LNCaP clone FGC (cell line): ENCODE results near the gene BIN2.

ENCODE experiments used
- DNase-seq: peaks from one replicate; pipeline ENCODE4 v3.0.0-alpha.2; 2011; ENCODE audit warnings: low read depth
- H3K4me3 ChIP-seq: 2 replicates; pipeline ENCODE4 v1.5.1; 2011; ENCODE audit warnings: mild to moderate bottlenecking, low read depth, low read length, control low read depth
- CTCF ChIP-seq: IDR thresholded peaks from 2 replicates; pipeline ENCODE4 v1.5.1; 2012; ENCODE audit warnings: mild to moderate bottlenecking; ENCODE audit not compliant: control insufficient read depth, insufficient read depth; ENCODE audit errors: extremely low read depth

Gene BIN2

DNA sequence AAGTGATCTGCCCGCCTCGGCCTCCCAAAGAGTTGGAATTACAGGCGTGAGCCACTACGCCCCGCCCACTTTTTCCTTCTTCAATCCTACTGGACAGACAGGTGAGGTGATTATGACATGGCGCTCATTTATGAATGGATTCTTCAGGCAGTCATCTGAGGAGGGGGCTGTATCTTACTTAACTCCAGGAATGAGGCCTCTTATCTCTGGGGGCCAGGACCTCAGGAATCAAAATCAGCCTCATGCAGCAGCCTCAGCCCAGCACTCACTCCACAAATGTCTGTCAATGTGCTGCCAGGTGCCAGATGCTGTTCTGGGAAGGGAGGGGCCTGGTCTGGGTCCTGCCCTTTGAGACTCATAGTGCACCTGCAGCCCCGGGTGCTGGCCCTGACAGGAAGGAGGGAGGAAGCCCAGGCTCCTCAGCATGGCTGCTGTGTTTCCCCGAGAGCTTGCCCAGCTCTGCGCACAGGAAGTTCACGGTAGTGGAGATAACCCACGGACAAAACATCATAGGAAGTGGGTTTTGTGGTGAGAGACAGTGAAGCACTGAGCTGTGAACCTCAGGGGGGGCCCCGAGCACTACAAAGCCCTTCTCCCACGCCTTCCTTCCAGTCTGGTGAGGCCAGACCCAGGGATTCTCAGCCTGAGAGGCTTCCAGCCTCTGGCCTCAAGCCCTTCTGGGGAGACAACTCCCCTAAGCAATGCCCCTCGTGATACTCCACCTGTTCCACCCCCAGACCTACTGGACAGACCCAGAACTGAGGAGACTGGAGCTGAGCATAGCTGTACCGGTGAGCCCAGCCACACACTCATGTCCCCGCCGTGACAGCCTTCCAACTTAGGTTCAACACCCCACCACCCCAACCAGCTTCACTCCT lies 44.9 kb upstream of the BIN2 start:
- TF ChIP-seq CTCF, result no peak
- no peak overlapping the region for H3K4me3 ChIP-seq
- DNase-seq, result no peak

DNA sequence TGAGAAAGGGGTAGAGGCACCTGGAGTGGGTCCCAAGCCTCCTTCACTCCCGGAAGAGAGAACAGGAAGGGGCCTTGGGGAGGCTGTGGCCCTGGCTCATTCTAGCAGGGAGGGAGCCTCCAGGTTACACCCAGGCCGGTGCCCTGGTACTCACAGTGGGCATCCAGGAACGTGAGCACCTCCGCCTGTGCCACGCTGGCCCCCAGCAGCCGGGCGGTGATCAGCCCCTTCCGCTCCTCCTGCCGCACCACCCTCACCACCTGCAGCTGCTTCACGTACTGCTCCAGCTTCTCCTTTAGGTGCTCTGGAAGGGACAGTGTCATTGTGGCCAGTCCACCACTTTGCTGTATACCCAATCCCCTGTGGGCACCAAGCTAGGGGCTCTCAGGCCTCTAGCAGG lies 41.3 kb upstream of the BIN2 start:
- no peak for TF ChIP-seq CTCF
- no peak overlapping the region for H3K4me3 ChIP-seq
- DNase-seq, result no peak

- no peak for DNase-seq
- no peak for TF ChIP-seq CTCF
- H3K4me3 ChIP-seq, result no peak overlapping the region
Observed at GRCh38 chr12:51364001-51364400, 40.0 kb upstream of the BIN2 start.

GRCh38 chr12:51362747-51363342 lies 38.9 kb upstream of the BIN2 start:
- H3K4me3 ChIP-seq, result no peak overlapping the region
- no peak for TF ChIP-seq CTCF
- DNase-seq, result no peak

- no peak for TF ChIP-seq CTCF
- no peak for DNase-seq
- H3K4me3 ChIP-seq, result no peak overlapping the region
Observed at GRCh38 chr12:51362307-51362706, 38.3 kb upstream of the BIN2 start.

DNA sequence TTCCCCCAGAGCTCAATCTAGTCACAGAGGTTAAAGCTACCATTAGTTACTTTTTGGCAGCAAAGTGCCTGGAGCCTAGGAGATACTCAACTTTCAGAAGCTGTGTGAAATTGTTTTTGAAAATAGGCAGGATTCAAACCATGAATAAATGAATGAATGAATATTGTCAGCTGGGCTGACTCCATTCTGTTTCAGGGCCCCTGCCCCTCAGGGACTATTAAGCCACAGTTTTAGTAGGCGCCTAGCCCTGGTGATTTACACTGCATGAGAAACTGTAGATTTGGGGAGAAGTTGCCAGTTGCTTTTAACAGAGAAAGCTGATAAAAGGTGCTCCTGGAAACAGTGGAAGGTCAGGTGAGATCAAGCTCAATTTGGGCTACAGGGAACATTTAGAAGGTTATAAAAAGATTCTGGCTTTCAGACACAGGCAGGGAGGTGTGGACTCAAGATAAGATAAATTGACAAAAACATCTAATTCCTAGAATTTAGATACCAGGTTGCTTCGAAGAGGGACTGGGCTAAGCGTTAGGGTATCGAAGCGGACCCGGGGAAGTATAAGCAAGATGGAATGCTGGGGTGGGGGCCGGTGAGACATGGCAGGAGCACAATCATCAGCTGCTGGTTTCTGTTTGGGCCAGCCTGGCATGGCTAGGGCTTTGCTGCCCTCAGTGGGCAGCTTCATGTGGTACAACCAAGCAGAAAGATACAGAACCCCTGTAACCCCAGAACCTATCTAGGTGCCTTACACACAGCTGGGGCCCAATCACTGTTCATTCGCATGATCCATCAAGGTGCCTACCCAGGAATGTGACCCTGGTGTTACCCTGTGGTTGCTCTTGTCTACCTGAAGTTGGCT lies 37.4 kb upstream of the BIN2 start:
- no peak for DNase-seq
- no peak overlapping the region for H3K4me3 ChIP-seq
- peak; percentile 16; the same call in 1 of the 2 replicates for TF ChIP-seq CTCF
